RWPE2 (cell line): ENCODE data around the gene GGCT.

Experiments used
- ATAC-seq: fragments of 200-7000 bp; cut with Tn5 transposase; 3 replicates; pipeline ENCODE4 v1.9.1; 2021; ENCODE audit warnings: low read depth
- DNase-seq: peaks from one replicate; pipeline ENCODE4 v3.0.0-alpha.2; 2020; ENCODE audit warnings: low spot score
- H3K27ac ChIP-seq: fragments of 450-650 bp; 2 replicates; pipeline ENCODE4 v1.5.1; 2017; ENCODE audit warnings: mild to moderate bottlenecking; ENCODE audit not compliant: poor library complexity, severe bottlenecking
- H3K27me3 ChIP-seq: fragments of 250-450 bp; sonication (Bioruptor Pico); 2 replicates; pipeline ENCODE4 v1.5.1; 2021; ENCODE audit warnings: mild to moderate bottlenecking, moderate library complexity; ENCODE audit not compliant: insufficient read depth, poor library complexity, severe bottlenecking
- H3K36me3 ChIP-seq: fragments of 250-450 bp; sonication (Bioruptor Pico); 2 replicates; pipeline ENCODE4 v1.5.1; 2020; ENCODE audit warnings: low read depth, mild to moderate bottlenecking, moderate library complexity
- H3K4me1 ChIP-seq: fragments of 250-450 bp; sonication (Bioruptor Pico); 2 replicates; pipeline ENCODE4 v1.5.1; 2021; ENCODE audit warnings: mild to moderate bottlenecking, moderate library complexity; ENCODE audit not compliant: insufficient read depth, poor library complexity, severe bottlenecking
- H3K4me3 ChIP-seq: fragments of 250-450 bp; sonication (Bioruptor Pico); 2 replicates; pipeline ENCODE4 v1.5.1; 2021; ENCODE audit warnings: mild to moderate bottlenecking, moderate library complexity; ENCODE audit not compliant: severe bottlenecking
- H3K9me3 ChIP-seq: fragments of 250-450 bp; sonication (Bioruptor Pico); 2 replicates; pipeline ENCODE4 v1.5.1; 2021; ENCODE audit warnings: mild to moderate bottlenecking, moderate library complexity; ENCODE audit not compliant: severe bottlenecking
- CTCF ChIP-seq: fragments of 450-650 bp; IDR thresholded peaks from one replicate; pipeline ENCODE4 v1.5.1; 2017; ENCODE audit warnings: mild to moderate bottlenecking, moderate library complexity; ENCODE audit not compliant: poor library complexity, severe bottlenecking

GGCT gene

GRCh38 chr7:30502470-30503251 is 2.0 kb downstream of the GGCT start:
- H3K36me3 ChIP-seq: peaks cover 41% of the 10 kb centered on the region
- H3K27ac ChIP-seq: no peak overlapping the region
- no peaks in the 10 kb centered on the region for H3K9me3 ChIP-seq
- no peak for TF ChIP-seq CTCF
- no peak for ATAC-seq
- H3K4me1 ChIP-seq: peaks cover 14% of the 10 kb centered on the region
- H3K4me3 ChIP-seq: peak overlapping the region; percentile 3
- H3K27me3 ChIP-seq: no peaks in the 10 kb centered on the region
- no peak for DNase-seq

GRCh38 chr7:30501264-30501663 is 3.4 kb downstream of the GGCT start:
- Histone ChIP-seq H3K27me3 (no peaks in the 10 kb centered on the region), H3K9me3 (no peaks in the 10 kb centered on the region), H3K27ac (no peak overlapping the region), H3K4me1 (peaks cover 14% of the 10 kb centered on the region), H3K4me3 (no peak overlapping the region), H3K36me3 (peaks cover 54% of the 10 kb centered on the region)
- no peak for TF ChIP-seq CTCF
- no peak for DNase-seq
- ATAC-seq: no peak

GRCh38 chr7:30493228-30493627 is 11.4 kb downstream of the GGCT start:
- TF ChIP-seq CTCF: no peak
- Histone ChIP-seq H3K4me3 (no peak overlapping the region), H3K27ac (no peak overlapping the region), H3K36me3 (peaks cover 18% of the 10 kb centered on the region), H3K4me1 (peaks cover 3% of the 10 kb centered on the region), H3K9me3 (peaks cover 7% of the 10 kb centered on the region), H3K27me3 (no peaks in the 10 kb centered on the region)
- no peak for DNase-seq
- no peak for ATAC-seq

GRCh38 chr7:30491417-30491816 is 13.2 kb downstream of the GGCT start:
- Histone ChIP-seq H3K36me3 (peaks cover 3% of the 10 kb centered on the region), H3K9me3 (peaks cover 7% of the 10 kb centered on the region), H3K27me3 (no peaks in the 10 kb centered on the region), H3K27ac (no peak overlapping the region), H3K4me3 (no peak overlapping the region), H3K4me1 (peaks cover 3% of the 10 kb centered on the region)
- no peak for DNase-seq
- no peak for ATAC-seq
- no peak for TF ChIP-seq CTCF

- TF ChIP-seq CTCF: no peak
- no peaks in the 10 kb centered on the region for H3K36me3 ChIP-seq
- peaks cover 7% of the 10 kb centered on the region for H3K9me3 ChIP-seq
- ATAC-seq (no peak), DNase-seq (no peak)
- H3K27me3 ChIP-seq: no peaks in the 10 kb centered on the region
- H3K4me1 ChIP-seq: peaks cover 3% of the 10 kb centered on the region
- H3K27ac ChIP-seq: no peak overlapping the region
- no peak overlapping the region for H3K4me3 ChIP-seq
Measured at GRCh38 chr7:30487371-30487770, 17.3 kb downstream of the GGCT start.
